Middle frontal gyrus (tissue), 1 donor: Measurements from ENCODE around the gene MYOM1.
"Not testable (repeated sequence)": the region's sequence is repeated elsewhere in the genome, so short reads cannot be mapped to it uniquely, and the experiment has no call there.

ENCODE experiments used
- DNase-seq: peaks from one replicate; pipeline ENCODE4 v3.0.0-alpha.2; 2015; ENCODE audit warnings: low spot score; ENCODE audit errors: extremely low spot score

Gene MYOM1

DNA sequence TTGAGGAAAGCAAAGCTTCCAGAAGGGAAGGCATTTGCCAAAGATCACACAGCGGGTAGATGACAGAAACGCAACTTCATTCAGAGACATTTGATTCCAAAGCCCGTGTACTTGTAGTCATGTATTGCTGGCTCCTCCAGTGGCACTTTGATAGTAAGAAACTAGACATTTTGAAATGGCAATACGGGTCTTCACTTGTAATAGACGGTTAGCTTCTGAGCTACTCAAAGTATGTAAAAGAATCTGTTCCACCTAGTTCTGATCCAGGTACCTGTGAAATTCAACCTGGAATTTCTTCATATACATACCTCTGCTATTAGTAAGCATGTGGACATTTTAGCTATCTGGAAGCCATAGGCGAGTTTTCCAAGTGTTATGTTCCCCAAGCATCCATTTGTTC, 1.7 kb upstream of the MYOM1 start:
- no peak for DNase-seq

DNA sequence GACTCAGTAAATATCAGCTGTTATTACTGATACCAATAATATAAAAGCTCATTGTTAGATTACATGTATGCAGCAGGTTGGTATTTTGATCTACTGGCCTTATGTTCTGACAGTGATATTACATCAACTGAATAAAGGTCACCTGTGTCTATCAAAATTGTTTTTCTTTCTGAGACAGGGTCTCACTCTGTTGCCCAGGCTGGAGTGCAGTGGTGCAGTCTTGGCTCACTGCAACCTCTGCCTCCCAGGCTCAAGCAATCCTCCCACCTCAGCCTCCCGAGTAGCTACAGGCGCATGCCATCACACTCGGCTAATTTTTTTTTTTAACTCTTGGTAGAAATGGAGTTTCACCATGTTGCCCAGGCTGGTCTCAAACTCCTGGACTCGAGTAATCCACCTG, 1.1 kb upstream of the MYOM1 start:
- not testable (repeated sequence) for DNase-seq

DNA sequence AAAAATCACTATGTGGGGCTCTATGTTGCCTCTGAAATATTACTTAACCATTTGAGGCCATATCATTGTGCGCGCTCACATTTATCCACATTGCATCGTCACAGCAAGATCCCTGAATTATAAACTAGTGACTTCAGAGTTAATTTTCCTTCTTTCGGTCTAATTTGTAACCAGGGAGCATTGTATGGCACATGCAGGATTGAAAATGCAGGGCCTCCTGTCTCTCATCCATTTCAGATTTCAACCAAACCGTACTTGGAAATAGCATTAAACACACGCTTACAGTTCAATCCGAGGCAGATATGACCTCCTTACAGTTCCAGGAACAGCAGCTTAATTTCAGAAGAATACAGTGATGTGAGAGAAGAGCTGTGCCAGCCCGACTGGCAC, 532 bp downstream of the MYOM1 start:
- DNase-seq, result no peak

DNA sequence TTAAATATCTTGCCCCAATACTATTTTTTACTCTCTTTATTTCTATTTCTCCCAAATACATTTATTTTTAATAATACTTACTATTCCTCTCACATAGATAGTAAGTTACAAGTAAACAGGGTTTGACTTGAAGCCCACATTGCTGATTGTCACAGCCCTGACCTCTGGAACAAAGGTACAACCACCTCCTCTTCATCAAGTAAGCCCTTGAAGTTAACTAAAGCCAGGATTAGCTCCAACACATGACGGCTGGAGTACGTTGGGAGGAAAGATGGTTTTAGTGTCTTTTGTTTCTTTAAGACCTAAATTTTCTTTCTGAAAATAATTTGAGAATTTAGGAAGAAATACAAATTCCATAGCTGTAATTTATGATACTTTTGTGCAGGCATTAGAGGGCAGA, 949 bp downstream of the MYOM1 start:
- no peak for DNase-seq

DNA sequence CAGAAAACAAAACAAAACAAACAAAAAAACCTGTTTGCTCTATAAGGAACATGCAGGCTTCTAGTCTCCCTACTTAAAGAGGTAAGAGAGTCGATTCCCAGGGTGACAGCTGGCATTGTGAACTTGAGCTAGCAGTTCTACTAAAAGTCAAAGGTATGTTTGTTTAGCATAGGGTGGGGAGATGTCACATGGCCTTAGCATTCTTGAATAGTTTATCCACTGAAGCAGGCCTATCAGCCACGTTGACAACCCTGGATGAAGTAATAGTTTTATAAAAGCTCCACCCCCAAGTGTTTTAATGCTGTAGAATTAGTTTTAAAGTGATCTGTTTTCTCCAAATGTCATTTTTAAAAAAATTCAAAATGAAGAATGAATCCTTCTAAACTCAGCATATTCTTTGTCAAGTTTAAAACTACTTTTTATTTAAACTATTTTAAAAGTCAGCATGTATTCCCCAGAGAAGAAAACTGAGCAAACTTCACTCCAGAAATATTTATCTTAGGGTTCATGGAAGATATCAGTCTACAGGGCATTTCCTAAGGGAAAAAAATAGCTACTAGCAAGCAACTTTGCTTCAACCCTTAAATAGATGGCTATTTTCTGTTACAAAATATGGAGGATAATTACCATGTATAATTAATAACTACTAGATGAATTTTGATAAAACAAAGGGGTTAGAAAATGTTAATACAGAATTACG, 1.7 kb downstream of the MYOM1 start:
- no peak for DNase-seq

DNA sequence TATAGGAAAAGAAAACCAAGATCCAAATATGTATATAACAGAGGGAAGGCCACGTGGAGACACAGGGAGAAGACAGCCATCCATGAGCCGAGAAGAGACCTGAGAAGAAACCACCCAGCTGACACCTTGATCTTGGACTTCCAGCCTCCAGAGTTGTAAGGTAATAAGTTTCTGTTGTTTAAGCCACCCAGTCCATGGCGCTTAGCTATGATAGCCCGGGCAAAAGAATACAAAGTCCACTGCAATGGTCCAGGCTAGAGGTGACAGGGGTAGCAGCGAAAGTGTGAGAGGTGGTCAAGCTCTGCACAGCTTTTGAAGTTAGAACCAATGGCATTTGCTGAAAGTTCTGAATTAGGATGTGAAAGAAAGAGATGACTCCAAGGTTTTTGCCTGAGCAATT, 2.8 kb downstream of the MYOM1 start:
- DNase-seq, result no peak

DNA sequence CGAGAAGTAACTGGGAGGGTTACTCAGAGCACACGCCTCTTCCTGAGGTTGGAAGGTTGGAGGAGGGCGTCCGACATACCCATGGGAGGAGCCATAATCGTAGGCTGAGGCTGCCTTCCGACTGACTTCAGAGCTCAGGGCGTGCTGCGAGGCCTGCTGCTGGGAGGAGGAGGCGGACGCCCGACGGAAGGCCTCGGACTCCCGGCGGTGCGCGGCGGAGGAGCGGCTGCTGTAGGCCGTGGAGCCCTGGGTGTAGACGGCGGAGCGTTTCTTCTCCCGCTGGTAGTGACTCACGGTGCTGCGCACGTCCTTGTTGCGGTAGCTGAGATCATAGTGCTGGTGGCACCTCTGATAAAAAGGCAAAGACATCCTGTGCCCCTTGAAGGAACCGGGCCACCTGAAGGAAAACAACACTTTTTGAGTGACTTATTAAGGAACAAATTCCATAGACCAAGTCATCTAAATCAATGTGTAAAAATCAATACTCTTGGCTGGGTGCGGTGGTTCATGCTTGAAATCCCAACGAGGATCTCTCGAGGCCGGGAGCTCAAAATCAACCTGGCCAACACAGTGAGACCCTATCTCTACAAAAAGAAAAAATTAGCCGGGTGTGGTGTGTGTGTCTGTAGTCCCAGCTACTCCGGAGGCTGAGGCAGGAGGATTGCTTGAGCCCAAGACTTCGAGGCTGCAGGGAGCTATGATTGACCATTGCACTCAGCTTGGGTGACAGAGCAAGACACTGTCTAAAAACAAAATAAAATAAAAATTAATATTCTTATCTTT, 4.7 kb downstream of the MYOM1 start:
- DNase-seq, result no peak

DNA sequence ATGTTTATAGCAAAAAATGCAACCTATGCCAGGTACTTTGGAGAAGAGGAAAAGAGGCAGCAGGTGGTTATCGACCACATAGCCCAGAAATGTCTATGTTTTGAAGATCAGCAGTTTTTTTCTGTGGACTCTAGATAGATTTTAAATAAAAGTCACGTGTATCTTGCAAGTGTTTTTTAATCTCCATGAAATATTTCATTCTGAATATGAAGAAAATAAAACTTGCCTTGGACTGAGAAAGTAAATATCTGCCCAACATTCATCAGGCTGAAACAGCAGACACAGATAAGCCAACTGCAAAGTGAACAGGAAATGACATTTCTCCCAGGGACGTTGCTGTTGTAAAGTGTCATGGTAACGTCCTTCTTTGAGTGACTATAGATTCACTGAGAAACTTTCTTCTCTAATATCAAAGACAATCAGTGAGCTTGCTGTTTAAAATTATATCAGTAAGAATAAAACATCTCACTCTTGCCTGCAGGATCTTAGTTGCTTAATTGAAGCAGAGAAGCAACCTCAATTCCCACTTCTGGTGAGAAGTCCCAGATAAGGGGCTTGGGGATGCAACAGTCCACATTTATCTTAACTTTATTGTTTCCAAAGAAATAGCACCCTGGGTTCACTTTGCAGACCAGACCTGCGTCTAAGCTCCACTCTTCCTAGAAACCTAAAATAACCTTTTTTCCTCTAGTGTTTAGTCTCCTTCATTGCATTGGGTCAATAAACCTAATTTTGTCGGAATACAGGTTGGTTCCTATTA, 6.3 kb downstream of the MYOM1 start:
- DNase-seq, result no peak

DNA sequence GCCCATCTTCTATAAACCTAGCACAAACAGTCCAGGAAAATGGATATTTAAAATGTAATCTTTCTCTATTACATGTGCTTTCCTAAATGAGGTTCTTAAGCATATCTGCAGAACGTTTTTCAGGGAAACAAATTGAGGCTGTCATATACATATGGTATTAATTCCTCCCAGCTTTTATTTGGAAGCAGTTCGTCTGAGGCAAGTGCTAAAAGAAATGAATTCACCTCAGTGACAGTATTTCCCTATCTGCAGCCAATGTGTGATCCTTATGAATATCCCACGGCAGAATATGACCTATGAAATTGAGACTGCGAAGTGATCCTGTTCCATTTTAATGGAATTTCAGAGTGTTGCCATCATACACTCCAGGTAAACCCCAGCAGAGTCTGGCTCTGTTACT, 7.1 kb downstream of the MYOM1 start:
- no peak for DNase-seq

DNA sequence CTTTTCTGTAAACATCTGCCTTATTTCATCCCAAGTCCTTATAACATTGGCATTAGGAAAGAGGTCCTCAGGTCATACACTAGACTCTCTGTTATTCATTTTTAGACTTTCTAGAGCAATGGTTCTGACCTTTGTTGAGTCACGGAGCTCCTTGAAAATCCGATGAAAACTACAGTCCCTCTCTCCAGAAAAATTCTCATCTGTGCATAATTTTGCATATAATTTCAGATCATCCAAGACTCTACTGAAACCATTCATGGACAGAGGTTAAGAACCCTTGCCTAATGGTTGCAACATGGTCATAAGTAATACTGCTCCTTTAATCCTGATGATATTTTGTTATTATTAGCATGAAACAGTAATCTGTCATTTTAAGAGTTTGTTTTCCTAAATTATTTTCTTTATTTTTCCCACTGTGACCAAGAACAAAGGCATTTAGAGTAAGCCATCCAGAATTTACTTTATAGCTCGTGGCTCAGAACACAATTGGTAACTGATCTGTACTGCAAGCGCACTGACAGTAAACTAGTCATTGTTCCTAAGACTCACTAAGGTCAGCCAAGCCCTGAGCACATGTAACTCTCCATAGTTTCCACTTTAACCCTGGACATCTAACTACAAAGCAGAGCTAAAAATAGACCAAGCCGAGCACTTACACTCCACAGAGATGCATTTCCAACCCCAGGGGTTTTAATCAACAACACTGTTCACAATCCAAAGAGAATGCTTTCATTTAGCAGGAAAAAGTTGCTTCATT, 8.4 kb downstream of the MYOM1 start:
- DNase-seq, result no peak

DNA sequence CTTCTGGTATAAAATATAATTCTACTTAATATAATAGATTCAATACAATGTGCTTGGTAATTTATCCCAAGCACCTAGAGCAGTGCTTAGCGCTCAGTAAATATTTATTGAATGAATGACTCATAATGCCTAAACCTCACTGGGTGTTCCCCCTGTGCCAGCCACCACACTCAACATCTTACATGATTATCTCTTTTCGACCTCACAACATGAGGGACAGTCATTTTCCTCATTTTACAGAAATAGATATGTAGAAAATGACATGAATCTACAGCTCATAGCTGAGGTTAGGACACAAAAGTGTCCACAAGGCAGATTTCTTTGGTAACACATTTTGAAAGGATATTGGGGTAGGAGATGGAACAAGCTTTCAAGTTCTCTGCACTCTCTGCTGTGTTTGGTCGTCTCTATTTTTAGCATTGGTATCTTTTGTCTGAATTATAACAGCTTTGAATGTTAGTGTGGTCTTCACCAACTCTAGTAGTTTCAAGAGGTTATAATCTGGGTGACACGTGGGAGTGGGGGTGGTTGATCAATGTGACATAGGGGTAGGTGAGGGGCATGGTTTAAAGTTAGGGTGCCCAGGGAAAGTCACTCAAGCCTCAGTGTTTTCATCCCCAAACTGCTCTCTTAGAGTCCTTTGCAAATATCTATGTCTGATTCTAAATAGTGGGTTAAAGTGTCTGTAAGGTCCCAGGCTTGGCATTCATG, 9.8 kb downstream of the MYOM1 start:
- DNase-seq, result no peak

DNA sequence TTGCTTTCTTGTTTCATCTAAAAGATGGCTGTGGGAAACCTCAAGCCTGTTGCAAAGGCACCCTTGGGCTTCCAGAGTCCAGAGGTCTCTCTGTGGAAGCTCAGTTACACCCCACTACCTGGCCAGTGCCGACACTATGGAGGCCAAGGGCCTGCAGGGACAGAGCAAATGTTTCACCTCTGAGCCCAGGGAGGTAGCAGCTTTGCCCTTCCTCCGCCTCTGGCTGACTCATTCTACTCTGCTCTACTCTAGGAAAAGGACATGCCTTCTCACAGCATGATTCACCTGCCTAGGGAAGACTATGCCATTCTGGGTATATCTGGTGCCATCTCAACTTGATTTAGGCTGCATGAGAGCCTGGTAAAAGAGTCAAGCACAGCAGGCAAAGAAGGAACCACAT, 12.2 kb downstream of the MYOM1 start:
- no peak for DNase-seq

DNA sequence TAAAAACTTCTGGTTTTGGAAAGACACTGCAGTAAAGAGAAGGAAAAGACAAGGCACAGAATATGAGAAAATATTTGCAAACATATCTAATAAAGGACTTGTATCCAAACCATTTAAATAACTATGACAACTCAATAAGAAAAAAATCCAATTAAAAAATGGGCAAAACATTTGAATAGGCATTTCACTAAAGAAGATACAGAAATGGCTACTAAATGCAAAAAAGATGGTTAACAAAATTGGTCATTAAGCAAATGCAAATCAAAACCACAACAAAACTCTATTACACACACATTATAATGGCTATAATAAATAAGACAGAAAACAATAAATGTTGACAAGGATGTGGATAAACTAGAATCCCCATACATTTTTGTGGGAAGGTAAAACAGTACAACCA, 14.5 kb downstream of the MYOM1 start:
- no peak for DNase-seq

DNA sequence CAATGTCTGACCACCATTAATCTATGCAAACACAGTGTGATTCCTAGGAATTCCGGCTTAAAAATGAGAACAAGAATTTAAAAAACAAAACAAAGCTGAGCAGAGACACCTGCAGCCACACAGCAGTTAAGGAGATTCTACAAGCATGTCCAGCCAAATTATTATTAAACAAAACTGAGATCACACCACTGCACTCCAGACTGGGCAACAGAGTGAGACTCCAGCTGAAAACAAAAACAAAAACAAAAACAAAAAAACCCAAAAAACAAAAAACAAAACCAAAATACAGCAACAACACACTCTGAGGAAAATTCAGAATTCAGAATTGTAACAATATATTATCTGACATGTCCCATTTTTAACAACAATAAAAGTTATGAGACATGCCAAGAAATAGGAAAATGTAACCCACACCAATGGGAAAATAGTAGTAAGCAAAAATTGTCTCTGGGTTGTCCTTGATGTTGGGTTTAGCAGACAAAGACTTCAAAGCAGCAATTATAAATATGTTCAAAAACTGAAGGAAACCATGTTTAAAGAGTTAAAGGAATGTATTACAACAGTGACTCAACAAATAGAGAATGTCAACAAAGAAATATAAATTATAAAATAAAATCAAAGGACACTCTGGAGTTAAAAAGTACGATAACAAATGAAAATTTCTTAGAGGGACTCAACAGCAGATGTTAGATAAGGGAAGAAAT, 19.7 kb downstream of the MYOM1 start:
- no peak for DNase-seq

DNA sequence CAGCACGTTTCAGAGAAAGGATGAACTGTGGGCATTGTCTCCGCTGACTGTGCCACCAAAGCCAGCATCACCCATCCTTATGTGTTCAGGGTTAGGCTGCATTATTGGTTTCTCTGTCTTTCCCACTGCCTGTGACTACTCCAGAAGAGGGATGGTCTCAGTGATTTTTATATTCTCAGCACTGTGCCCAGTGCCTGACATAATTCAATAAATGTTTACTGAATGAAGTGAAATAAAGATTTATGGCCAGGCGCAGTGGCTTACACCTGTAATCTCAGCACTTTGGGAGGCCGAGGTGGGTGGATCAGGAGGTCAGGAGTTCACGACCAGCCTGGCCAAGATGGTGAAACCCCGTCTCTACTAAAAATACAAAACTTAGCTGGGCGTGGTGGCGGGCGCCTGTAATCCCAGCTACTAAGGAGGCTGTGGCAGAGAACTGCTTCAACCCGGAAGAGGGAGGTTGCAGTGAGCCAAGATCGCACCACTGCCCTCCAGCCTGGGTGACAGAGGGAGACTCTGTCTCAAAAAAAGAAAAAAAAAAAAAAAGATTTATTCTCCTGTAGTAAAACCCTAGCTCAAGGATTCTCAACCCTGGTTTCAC, 21.4 kb downstream of the MYOM1 start:
- not testable (repeated sequence) for DNase-seq

DNA sequence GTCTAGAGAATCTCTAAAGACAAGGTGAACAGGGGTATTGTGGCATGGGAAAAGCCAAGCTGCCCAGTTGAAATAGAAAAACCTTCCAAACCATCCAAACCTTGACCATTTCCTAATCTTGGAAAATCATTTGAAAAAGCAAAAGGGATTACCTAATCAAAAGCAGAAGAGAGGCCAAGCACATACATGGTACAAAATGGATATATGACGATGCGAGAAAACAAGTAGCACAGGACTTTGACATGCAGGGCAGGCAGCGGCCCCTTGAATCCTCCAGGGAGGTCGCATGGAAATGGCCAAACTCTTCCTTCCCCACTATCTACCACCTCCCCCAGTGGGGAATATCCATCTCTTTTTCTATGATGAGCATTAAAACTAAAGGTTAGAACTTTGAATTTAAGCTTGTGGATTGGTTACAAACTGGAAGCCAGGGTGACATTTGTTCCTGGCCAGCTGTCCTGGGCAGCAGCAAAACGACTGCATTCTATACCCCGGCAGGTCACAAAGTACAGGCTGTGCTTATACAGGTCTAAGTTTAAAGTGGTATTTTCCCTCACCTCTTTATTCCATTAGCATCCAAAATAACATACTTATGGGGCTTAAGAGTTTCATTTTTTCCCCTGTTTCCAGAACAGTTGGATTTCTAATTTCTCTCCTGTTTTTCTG, 24.7 kb downstream of the MYOM1 start:
- DNase-seq, result no peak

DNA sequence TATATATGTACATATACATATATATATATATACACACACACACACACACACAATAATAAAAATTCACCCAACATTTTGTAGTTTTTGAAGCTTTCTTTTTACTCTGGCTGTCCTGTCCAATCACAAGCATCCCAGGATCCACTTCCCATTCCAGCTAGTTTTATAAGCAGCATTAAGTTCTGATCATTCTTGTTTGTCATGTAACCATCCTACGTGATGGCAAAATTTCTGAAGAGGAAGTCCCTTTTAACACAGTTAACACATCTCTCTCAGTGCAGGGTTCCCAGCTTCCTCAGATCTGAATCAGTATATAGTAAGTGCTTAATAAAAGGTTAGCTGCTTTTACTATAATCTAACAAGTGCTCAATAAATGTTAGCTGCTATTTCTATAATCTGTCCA, 26.4 kb downstream of the MYOM1 start:
- DNase-seq, result no peak

DNA sequence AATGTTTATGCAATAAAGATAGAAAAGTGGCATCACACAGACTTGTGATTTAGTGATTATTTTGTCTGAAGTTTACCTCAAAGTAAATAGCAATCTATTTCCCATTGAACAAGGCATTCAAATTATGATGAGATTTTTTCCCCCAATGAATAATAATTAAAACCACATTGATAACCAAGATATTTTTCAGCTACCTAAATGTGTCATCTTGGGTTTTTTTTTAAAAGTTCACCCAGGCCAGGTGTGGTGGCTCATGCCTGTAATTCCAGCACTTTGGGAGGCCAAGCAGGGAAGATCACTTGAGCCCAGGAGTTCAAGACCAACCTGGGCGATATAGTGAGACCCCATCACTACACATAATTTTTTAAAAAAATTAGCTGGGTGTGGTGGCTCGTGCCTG, 27.0 kb downstream of the MYOM1 start:
- no peak for DNase-seq

DNA sequence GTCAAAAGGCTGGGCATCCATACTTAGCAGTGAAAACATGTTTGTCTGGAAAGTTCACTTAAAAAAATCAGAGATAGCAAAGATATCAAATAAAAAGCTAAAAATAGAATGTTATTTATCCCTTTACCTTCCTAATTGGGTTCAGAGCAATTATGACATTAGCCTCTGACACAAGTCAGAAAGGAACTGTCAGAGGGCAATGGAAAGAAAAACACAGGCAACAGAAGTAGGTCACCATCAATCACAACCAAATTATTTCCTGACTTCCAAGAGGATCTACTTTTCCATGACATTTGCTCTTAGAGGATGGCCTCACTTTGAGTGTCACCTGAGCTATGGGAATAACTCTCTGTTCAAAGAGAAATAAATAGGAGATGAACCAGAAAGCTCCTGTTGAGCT, 27.5 kb downstream of the MYOM1 start:
- no peak for DNase-seq
